ENCODE measurements around the gene DUSP22.

DNA sequence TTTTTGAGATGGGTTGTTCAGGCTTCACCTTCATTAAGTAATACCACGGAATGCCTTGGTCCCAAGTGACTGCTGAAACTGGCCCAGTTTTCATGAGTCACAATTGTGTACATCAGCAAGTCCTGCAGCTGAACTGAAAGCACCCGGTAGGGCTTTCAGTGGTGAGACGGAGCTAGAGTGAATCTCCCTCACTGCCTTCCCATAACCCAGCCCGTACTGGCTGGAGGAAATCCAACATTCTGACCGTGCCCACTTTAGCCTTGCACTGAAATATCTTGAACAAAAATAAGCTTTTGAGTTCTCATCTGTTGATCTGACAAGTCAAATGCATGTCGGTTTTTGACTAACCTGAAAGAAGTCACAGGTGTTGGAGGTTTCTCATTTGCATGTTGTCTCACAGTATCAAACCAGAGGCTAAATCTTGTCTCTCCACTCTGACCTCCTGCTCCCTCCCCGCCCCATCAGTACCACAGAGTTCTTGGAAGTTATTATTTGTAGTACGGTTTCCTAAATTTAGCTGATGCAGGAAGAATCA lies 35.9 kb downstream of the DUSP22 start:
- TF ChIP-seq GLIS3 (CRISPR knock-in tag; IDR thresholded peaks at IDR 0.05) (no peak), BACH2 (CRISPR knock-in tag; IDR thresholded peaks at IDR 0.05; ENCODE audit: borderline replicate concordance) (no peak), ZC3H10 (CRISPR knock-in tag; IDR thresholded peaks at IDR 0.05) (no peak), RARB (CRISPR knock-in tag; IDR thresholded peaks at IDR 0.05) (no peak), ARNTL (CRISPR knock-in tag; IDR thresholded peaks at IDR 0.05; ENCODE audit: borderline replicate concordance, low read depth) (no peak)
- TF ChIP-seq, protein P1, sequence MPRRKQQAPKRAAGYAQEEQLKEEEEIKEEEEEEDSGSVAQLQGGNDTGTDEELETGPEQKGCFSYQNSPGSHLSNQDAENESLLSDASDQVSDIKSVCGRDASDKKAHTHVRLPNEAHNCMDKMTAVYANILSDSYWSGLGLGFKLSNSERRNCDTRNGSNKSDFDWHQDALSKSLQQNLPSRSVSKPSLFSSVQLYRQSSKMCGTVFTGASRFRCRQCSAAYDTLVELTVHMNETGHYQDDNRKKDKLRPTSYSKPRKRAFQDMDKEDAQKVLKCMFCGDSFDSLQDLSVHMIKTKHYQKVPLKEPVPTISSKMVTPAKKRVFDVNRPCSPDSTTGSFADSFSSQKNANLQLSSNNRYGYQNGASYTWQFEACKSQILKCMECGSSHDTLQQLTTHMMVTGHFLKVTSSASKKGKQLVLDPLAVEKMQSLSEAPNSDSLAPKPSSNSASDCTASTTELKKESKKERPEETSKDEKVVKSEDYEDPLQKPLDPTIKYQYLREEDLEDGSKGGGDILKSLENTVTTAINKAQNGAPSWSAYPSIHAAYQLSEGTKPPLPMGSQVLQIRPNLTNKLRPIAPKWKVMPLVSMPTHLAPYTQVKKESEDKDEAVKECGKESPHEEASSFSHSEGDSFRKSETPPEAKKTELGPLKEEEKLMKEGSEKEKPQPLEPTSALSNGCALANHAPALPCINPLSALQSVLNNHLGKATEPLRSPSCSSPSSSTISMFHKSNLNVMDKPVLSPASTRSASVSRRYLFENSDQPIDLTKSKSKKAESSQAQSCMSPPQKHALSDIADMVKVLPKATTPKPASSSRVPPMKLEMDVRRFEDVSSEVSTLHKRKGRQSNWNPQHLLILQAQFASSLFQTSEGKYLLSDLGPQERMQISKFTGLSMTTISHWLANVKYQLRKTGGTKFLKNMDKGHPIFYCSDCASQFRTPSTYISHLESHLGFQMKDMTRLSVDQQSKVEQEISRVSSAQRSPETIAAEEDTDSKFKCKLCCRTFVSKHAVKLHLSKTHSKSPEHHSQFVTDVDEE (CRISPR knock-in tag; IDR thresholded peaks at IDR 0.05), result no peak
- TF ChIP-seq, protein P2, sequence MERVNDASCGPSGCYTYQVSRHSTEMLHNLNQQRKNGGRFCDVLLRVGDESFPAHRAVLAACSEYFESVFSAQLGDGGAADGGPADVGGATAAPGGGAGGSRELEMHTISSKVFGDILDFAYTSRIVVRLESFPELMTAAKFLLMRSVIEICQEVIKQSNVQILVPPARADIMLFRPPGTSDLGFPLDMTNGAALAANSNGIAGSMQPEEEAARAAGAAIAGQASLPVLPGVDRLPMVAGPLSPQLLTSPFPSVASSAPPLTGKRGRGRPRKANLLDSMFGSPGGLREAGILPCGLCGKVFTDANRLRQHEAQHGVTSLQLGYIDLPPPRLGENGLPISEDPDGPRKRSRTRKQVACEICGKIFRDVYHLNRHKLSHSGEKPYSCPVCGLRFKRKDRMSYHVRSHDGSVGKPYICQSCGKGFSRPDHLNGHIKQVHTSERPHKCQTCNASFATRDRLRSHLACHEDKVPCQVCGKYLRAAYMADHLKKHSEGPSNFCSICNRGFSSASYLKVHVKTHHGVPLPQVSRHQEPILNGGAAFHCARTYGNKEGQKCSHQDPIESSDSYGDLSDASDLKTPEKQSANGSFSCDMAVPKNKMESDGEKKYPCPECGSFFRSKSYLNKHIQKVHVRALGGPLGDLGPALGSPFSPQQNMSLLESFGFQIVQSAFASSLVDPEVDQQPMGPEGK (CRISPR knock-in tag; IDR thresholded peaks at IDR 0.05; ENCODE audit: borderline replicate concordance), result no peak
- TF ChIP-seq, protein P3, sequence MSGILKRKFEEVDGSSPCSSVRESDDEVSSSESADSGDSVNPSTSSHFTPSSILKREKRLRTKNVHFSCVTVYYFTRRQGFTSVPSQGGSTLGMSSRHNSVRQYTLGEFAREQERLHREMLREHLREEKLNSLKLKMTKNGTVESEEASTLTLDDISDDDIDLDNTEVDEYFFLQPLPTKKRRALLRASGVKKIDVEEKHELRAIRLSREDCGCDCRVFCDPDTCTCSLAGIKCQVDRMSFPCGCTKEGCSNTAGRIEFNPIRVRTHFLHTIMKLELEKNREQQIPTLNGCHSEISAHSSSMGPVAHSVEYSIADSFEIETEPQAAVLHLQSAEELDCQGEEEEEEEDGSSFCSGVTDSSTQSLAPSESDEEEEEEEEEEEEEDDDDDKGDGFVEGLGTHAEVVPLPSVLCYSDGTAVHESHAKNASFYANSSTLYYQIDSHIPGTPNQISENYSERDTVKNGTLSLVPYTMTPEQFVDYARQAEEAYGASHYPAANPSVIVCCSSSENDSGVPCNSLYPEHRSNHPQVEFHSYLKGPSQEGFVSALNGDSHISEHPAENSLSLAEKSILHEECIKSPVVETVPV (CRISPR knock-in tag; IDR thresholded peaks at IDR 0.05), result no peak
- TF ChIP-seq, protein P4, sequence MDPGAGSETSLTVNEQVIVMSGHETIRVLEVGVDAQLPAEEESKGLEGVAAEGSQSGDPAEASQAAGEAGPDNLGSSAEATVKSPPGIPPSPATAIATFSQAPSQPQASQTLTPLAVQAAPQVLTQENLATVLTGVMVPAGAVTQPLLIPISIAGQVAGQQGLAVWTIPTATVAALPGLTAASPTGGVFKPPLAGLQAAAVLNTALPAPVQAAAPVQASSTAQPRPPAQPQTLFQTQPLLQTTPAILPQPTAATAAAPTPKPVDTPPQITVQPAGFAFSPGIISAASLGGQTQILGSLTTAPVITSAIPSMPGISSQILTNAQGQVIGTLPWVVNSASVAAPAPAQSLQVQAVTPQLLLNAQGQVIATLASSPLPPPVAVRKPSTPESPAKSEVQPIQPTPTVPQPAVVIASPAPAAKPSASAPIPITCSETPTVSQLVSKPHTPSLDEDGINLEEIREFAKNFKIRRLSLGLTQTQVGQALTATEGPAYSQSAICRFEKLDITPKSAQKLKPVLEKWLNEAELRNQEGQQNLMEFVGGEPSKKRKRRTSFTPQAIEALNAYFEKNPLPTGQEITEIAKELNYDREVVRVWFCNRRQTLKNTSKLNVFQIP (CRISPR knock-in tag; IDR thresholded peaks at IDR 0.05; ENCODE audit: borderline replicate concordance, low read depth), result no peak
- TF ChIP-seq, protein P5, sequence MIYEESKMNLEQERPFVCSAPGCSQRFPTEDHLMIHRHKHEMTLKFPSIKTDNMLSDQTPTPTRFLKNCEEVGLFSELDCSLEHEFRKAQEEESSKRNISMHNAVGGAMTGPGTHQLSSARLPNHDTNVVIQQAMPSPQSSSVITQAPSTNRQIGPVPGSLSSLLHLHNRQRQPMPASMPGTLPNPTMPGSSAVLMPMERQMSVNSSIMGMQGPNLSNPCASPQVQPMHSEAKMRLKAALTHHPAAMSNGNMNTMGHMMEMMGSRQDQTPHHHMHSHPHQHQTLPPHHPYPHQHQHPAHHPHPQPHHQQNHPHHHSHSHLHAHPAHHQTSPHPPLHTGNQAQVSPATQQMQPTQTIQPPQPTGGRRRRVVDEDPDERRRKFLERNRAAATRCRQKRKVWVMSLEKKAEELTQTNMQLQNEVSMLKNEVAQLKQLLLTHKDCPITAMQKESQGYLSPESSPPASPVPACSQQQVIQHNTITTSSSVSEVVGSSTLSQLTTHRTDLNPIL (CRISPR knock-in tag; IDR thresholded peaks at IDR 0.05; ENCODE audit: low read depth), result no peak
